NCI-H2227 (cell line): ENCODE results near the gene MS4A4A.
"Not testable (repeated sequence)": the region's sequence is repeated elsewhere in the genome, so short reads cannot be mapped to it uniquely, and the experiment has no call there.

Experiments
- DNase-seq: peaks from one replicate; lab custom pipeline; 2025; ENCODE audit not compliant: unreplicated experiment; lab: John Stamatoyannopoulos, UW

MS4A4A gene

GRCh38 chr11:60301884-60302283, 21.4 kb downstream of the MS4A4A start:
- not testable (repeated sequence) for DNase-seq

DNA sequence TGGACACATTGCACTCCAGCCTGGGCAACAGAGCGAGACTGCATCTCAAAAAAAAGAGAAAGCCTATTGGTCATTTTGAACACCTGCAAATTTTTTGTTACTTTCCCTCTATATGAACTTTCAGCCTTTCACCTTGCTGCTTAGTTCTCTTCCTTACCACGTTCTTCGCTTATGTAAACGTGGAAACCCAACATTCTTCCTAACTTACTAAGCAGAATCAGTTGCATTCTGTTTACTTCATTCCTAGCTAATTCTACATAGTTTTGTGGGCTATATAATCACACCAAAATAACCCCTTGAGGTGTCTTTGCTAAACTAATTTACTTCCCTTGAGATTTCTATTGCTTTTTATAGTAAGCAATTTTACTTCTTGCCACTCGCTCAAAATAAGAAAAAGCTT, 23.2 kb downstream of the MS4A4A start:
- DNase-seq = no peak

GRCh38 chr11:60305906-60306619, 25.6 kb downstream of the MS4A4A start:
- DNase-seq = no peak

GRCh38 chr11:60307507-60308195, 27.2 kb downstream of the MS4A4A start:
- no peak for DNase-seq

DNA sequence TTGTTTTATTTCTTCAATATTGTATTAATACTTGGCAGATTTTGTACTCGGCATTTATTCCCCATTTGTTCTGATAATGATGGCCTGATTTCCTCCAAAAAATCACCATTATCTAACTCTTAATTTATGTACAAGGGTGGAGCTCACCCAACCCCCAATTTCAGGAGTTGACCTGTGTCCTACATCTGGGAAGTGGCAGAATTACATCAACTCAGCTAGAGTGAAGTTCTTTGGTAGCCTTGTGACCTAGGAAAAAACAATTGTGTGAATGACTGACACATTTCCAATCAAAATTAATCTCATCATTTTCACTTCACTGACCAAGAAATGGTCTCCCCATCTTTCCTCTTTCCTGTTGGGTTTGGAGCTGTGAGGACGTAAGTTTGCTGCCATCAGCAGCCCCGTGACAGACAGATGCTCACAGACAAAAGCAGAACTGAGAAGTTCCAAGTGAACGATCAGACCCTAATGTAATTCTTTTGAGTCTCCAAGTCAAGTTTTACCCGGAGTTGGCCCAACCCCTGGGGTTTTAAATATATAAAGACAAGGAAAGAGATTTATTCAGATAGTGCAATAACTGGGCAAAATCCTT, 30.0 kb downstream of the MS4A4A start:
- DNase-seq = no peak

DNA sequence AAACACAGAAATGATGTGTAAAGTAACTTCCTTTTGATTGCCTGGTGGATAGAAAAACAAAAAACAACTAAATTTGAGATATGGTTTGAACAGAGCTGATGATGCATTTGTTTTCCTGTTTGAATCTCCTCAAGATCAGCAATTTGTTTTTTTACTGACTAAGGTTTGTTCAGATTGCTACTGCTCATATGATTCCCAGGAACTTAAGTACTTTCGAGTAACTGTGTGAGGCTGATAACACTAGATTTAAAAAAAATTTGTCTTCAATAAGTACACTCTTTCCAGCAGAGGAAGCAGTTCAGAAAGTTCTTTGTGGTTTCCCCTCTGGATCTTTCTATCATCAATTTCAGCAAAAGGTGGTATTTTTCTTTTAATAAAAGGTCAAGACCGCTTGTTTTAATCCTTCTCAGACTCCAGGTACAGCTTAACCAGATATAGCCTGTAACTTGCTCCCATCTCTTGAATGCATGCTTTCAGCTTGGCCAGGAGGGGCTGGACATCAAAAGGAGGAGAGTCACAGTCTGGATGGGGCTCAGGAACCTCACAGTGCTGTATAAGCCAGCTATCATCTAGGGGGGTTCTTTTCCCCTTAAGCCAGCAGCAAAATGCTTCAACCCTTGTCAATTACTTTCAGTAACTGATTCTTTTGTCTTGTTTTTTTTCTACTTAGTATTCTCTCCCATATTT, 34.3 kb downstream of the MS4A4A start:
- no peak for DNase-seq

DNA sequence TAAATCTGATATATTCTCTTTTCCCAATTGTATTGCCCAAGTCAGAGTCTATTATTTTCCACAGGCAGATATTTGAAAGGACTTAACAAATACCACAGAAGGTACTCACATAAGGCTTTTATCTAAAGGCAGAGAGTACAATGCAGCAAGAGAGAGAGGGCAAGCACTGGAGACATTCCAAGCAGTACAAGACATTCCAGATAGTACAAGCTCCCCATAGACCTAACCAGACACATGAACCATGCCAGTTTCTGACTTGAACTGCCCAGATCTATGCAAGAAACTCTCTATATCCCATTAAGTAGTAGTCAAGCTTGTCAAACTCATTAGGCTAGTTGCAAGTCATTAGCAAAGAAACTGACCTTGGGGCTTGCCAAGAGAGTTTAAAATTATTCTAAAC, 35.4 kb downstream of the MS4A4A start:
- DNase-seq = no peak

- DNase-seq = no peak
Observed at GRCh38 chr11:60316317-60316716, 35.9 kb downstream of the MS4A4A start.

- DNase-seq = no peak
Observed at GRCh38 chr11:60318726-60319125, 38.3 kb downstream of the MS4A4A start.

- DNase-seq = no peak
Observed at GRCh38 chr11:60321051-60321450, 40.6 kb downstream of the MS4A4A start.

- DNase-seq = no peak
Observed at GRCh38 chr11:60326955-60327354, 46.5 kb downstream of the MS4A4A start, which contains the start of gene MS4A6E. Gene MS4A6E (plus strand): TSS chr11:60327255. CDS start chr11:60334896, 7,641 bp downstream.

GRCh38 chr11:60328460-60328859, 48.0 kb downstream of the MS4A4A start:
- DNase-seq = no peak

GRCh38 chr11:60332846-60333245, 52.4 kb downstream of the MS4A4A start:
- DNase-seq = no peak

GRCh38 chr11:60334005-60334620, 53.6 kb downstream of the MS4A4A start:
- DNase-seq = no peak

DNA sequence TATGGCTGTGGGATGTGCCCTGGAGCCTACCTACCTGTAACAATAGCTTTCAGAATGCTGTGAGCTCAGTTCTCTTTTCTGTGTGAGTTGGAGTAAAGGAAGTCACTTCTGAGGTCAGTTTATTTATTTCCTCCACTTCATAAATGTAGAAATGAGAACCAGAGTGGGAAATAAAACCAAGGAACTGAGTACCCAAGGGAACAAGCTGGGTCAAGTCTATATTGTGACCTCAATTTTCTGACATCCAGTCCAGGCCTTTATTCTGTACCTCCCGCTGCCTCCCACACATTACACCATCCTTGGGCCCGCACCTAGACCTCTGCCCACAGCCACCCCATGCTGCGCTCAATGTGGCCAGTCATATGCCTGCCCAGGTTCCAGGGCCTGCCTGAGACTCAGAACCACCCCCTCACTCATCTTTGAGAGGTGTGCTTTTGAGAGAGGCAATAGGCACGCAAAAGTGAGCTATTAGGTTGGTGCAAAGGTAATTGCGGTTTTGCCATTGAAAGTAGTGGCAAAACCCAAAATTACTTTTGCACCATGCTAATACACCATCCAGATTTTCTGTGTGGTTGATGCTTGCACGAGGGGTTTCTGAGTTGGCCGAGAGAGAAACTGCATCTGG, 56.4 kb downstream of the MS4A4A start:
- no peak for DNase-seq

GRCh38 chr11:60338053-60338452, 57.6 kb downstream of the MS4A4A start:
- no peak for DNase-seq

DNA sequence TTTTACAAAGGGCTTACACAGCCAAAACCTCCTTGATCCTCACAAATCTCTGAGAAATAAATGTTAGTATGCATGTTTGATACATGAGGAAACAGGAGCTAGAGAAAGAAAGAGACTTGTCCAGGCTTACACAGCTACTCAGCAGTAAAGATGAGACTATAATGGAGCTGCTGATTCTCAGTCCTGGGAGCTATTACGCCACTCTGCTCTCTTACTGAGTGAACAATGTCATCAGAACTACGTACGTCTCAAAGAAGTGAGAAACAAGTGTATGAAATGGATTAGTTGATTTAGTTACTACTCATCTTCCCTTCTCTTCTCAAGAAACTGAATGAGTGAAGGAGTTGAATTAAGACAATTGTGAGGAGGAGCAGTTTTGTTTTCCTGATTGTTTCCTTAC, 58.9 kb downstream of the MS4A4A start:
- no peak for DNase-seq

DNA sequence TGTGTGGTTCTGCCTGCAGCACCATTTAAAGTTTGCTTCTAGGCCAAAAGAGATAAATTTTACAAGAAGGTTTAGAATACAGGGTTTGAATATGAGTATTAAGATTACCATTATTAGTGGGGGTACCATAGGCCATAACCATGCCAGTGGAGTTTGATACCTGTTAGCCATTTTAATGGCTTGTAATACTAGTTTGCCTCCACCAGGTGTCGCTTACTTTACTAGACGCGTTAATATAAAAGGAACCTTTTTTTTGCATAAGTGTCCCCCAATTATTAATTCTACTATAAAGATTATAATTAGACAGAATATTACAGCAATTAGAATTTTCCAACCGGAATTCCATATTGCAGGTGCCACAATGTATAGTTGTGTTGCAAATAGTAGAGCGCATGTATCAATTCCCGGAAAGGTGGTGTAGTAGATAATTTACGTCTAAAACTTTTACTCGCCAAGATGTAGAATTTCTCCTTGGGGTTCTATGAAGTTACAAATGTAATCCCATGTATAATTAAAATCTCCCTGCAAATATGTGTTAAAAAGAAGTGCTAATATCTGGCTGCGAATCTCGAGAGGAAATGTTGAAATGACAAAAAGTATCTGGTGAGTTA, 62.7 kb downstream of the MS4A4A start:
- no peak for DNase-seq

DNA sequence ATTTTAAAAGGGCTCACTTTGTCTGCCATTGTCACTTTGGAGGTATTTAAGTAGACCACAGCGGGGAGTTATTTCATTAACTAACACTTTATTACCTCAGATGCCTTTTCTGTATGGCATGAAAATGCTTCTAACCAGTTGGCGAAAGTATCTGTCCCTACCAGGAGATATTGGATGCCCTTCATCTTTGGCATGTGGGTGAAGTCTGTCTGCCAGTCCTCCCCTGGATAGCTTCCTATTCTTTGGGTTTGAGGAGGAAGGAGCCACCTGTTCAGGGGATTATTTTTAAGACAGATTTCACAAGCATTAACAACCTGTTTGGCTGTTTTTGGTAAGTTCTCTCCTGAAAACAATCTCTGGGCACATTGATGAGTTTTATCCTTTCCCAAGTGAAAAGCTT, 63.7 kb downstream of the MS4A4A start:
- DNase-seq = no peak

- DNase-seq = no peak
Observed at GRCh38 chr11:60345489-60345888, 65.0 kb downstream of the MS4A4A start.
